Thyroid gland (tissue), 4 donors: ENCODE data around the gene NLK.

ENCODE experiments used
- CTCF ChIP-seq, 6 experiments: fragments of 200-600 bp in 3 of 6; fragments of 450-650 bp in 3 of 6; sonication (generic) in 3 of 6; IDR thresholded peaks; one replicate each; pipeline ENCODE4 v1.5.1; 2016 to 2019; ENCODE audit warnings: antibody characterized with exemption in 6 of 6, mild to moderate bottlenecking in 2 of 6, inconsistent platforms in 1 of 6, moderate library complexity in 1 of 6
- POLR2A ChIP-seq, 2 donors: fragments of 450-650 bp; IDR thresholded peaks; one replicate each; pipeline ENCODE4 v1.6.1; 2017; ENCODE audit warnings: antibody characterized with exemption in 2 of 2, mild to moderate bottlenecking in 2 of 2, moderate library complexity in 1 of 2

DNA sequence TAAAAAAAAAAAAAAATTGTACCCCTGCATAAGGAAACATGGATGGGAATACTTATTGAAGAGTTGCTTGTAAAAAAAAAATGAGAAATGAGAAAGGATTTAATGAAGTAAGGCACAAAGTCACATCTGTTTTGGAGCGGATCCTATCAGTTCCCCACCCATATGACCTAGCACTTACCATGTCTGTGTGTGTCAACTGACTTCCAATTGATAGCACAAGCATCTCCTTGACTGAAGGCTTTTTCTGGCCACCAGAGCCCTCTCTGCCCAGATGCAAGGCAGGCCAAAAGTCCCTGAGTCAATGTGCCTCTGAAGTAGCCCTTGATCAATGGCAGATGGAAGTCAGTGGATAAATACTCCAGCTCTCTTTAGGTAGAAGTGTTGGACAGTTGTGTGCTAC, 13.4 kb upstream of the NLK start:
- no peak for TF ChIP-seq CTCF (IDR thresholded peaks at IDR 0.05)
- TF ChIP-seq POLR2A (IDR thresholded peaks at IDR 0.05), result no peak
